Uterus (tissue), 2 donors: Measurements from ENCODE around the gene ALG11.

Experiments used
- POLR2A ChIP-seq, 2 donors: fragments of 450-650 bp; IDR thresholded peaks; one replicate each; pipeline ENCODE4 v1.6.1; 2016; ENCODE audit warnings: antibody characterized with exemption in 2 of 2, mild to moderate bottlenecking in 1 of 2, moderate library complexity in 1 of 2
- TF ChIP-seq, protein P1 (sequence below), 4 experiments: fragments of 200-600 bp in 2 of 4; fragments of 450-650 bp in 2 of 4; sonication (generic) in 2 of 4; IDR thresholded peaks; one replicate each; pipeline ENCODE4 v1.5.1; 2016 to 2019; ENCODE audit warnings: antibody characterized with exemption in 4 of 4, mild to moderate bottlenecking in 2 of 4, moderate library complexity in 1 of 4

DNA sequence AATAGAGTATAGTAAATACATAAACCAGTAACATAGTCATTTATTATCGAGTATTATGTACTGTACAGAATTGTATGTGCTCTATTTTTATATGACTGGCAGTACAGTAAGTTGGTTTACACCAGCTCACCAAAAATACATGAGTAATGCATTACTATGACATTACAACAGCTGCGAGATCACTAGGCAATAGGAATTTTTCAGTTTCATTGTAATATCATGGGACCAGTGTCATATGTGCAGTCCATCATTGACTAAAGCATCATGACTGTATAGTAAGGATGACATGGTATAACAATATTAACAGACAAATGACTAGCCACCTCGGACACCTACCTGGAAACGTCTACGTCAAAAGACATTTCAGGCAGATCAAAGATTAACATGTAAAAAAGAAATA lies 34.6 kb upstream of the ALG11 start:
- TF ChIP-seq, protein P1, sequence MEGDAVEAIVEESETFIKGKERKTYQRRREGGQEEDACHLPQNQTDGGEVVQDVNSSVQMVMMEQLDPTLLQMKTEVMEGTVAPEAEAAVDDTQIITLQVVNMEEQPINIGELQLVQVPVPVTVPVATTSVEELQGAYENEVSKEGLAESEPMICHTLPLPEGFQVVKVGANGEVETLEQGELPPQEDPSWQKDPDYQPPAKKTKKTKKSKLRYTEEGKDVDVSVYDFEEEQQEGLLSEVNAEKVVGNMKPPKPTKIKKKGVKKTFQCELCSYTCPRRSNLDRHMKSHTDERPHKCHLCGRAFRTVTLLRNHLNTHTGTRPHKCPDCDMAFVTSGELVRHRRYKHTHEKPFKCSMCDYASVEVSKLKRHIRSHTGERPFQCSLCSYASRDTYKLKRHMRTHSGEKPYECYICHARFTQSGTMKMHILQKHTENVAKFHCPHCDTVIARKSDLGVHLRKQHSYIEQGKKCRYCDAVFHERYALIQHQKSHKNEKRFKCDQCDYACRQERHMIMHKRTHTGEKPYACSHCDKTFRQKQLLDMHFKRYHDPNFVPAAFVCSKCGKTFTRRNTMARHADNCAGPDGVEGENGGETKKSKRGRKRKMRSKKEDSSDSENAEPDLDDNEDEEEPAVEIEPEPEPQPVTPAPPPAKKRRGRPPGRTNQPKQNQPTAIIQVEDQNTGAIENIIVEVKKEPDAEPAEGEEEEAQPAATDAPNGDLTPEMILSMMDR (IDR thresholded peaks at IDR 0.05): no peak
- no peak for TF ChIP-seq POLR2A (IDR thresholded peaks at IDR 0.05)
